Neural progenitor cell (in vitro differentiated cells): ENCODE data around the gene KCNA5. TPM values are rescaled to one million over a fixed set of nuclear protein-coding genes. Genes with fewer than 3 reads are reported as not detected.

Experiments used
- DNase-seq: peaks from one replicate; pipeline ENCODE4 v3.0.0-alpha.2; 2016; ENCODE audit warnings: low spot score
- H2AFZ ChIP-seq: fragments of 200-600 bp; sonication (generic); replicated peaks from 2 replicates; pipeline ENCODE4 v1.6.1; 2016; ENCODE audit warnings: antibody characterized with exemption
- H3F3A ChIP-seq: fragments of 200-600 bp; sonication (generic); 2 replicates; pipeline ENCODE4 v1.6.1; 2016; ENCODE audit warnings: antibody characterized with exemption, low read depth
- H3K27ac ChIP-seq: fragments of 200-600 bp; sonication (generic); 2 replicates; pipeline ENCODE4 v1.5.1; 2016; ENCODE audit warnings: mild to moderate bottlenecking
- H3K27me3 ChIP-seq: fragments of 200-600 bp; sonication (generic); 2 replicates; pipeline ENCODE4 v1.6.1; 2016; ENCODE audit warnings: mild to moderate bottlenecking, moderate library complexity
- H3K36me3 ChIP-seq: fragments of 200-600 bp; sonication (generic); 2 replicates; pipeline ENCODE4 v1.5.1; 2016
- H3K4me1 ChIP-seq: fragments of 200-600 bp; sonication (generic); 2 replicates; pipeline ENCODE4 v1.6.1; 2016; ENCODE audit warnings: mixed run types
- H3K4me2 ChIP-seq: fragments of 200-600 bp; sonication (generic); 2 replicates; pipeline ENCODE4 v1.6.1; 2016
- H3K4me3 ChIP-seq: fragments of 200-600 bp; sonication (generic); 2 replicates; pipeline ENCODE4 v1.5.1; 2016
- H3K79me2 ChIP-seq: fragments of 200-600 bp; sonication (generic); 2 replicates; pipeline ENCODE4 v1.6.1; 2016; ENCODE audit warnings: low read depth
- H3K9ac ChIP-seq: fragments of 200-600 bp; sonication (generic); 2 replicates; pipeline ENCODE4 v1.6.1; 2016
- H3K9me3 ChIP-seq: fragments of 200-600 bp; sonication (generic); 2 replicates; pipeline ENCODE4 v1.5.1; 2016; ENCODE audit warnings: low read depth
- H4K20me1 ChIP-seq: fragments of 200-600 bp; sonication (generic); 2 replicates; pipeline ENCODE4 v1.6.1; 2016; ENCODE audit warnings: low read depth
- H3K27ac Mint-ChIP-seq: 3 replicates; pipeline ENCODE4 v1.8.0; 2021; ENCODE audit warnings: mixed read lengths
- H3K27me3 Mint-ChIP-seq: 2 replicates; pipeline ENCODE4 v1.8.0; 2022; ENCODE audit warnings: low read depth, mild to moderate bottlenecking, inconsistent platforms, moderate library complexity, mixed read lengths; ENCODE audit not compliant: insufficient read depth
- H3K36me3 Mint-ChIP-seq: 3 replicates; pipeline ENCODE4 v1.8.0; 2021; ENCODE audit warnings: mixed read lengths
- H3K4me1 Mint-ChIP-seq: 3 replicates; pipeline ENCODE4 v1.8.0; 2021; ENCODE audit warnings: mixed read lengths
- H3K4me3 Mint-ChIP-seq: 3 replicates; pipeline ENCODE4 v1.8.0; 2021; ENCODE audit warnings: mild to moderate bottlenecking, moderate library complexity, mixed read lengths
- H3K9me3 Mint-ChIP-seq: 3 replicates; pipeline ENCODE4 v1.8.0; 2020; ENCODE audit warnings: mixed read lengths
- EZH2 ChIP-seq: fragments of 200-600 bp; sonication (generic); IDR thresholded peaks from 2 replicates; pipeline ENCODE4 v1.6.1; 2017; ENCODE audit warnings: antibody characterized with exemption, mild to moderate bottlenecking, moderate library complexity
- EZH2phosphoT487 ChIP-seq: fragments of 200-600 bp; sonication (generic); IDR thresholded peaks from 2 replicates; pipeline ENCODE4 v1.6.1; 2017; ENCODE audit warnings: antibody characterized with exemption
- total RNA-seq: library from RNA; depleted of rRNA; stranded (reverse); fragments of >200 nt; gene quantifications from 2 replicates; pipeline ENCODE4 v1.2.3, GENCODE V29; 2015; ENCODE audit warnings: low replicate concordance
- TF ChIP-seq, protein P1 (sequence below): fragments of 200-600 bp; sonication (generic); IDR thresholded peaks from 2 replicates; pipeline ENCODE4 v1.5.1; 2017; ENCODE audit warnings: antibody characterized with exemption, mild to moderate bottlenecking

Gene KCNA5
- total RNA-seq = 0.19 and 1.1 TPM in 2 replicates

DNA sequence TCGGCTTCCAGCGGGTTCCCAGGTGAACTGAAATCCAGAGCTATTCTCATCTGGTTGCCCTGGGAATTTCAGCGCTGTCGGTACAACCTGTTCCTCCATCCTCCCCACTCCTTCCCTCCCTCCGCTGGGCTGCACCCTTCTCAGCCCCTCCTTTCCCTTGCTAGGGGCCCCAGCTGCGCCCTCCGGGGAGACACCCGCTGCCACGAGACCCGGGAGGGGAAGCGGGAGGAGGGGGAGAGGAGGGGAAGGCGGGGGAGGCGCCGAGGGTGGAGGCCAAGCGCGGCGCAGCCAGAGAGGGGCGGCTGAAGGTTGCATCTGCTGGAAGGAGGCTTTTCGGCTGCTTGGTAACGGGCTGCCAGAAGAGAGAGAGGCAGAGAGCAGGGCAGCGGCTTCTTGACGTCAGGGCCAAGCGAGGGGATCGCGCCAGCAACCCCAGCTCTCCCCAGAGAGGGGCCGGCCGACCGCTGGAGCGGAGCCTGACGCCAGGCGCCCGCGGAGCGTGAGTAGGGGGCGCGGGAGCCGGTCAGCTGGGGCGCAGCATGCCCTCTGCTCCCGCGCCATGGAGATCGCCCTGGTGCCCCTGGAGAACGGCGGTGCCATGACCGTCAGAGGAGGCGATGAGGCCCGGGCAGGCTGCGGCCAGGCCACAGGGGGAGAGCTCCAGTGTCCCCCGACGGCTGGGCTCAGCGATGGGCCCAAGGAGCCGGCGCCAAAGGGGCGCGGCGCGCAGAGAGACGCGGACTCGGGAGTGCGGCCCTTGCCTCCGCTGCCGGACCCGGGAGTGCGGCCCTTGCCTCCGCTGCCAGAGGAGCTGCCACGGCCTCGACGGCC is at the start of gene KCNA5:
KCNA5 (plus strand) TSS at position 291 of the 831 bp plus-strand sequence; CDS start at position 560, 269 bp downstream.
- peaks cover 40% of the 10 kb centered on the region for H3K4me1 Mint-ChIP-seq
- Histone ChIP-seq H3K79me2 (no peaks in the 10 kb centered on the region), H3K4me2 (peak within 1 kb of the TSS; percentile 80), H3F3A (peaks cover 21% of the 10 kb centered on the region), H3K27me3 (peaks cover 72% of the 10 kb centered on the region), H3K27ac (no peak within 1 kb of the TSS), H4K20me1 (no peaks in the 10 kb centered on the region), H3K36me3 (no peaks in the 10 kb centered on the region), H3K4me1 (peaks cover 28% of the 10 kb centered on the region), H2AFZ (peak within 1 kb of the TSS; percentile 92), H3K9me3 (no peaks in the 10 kb centered on the region), H3K4me3 (peak within 1 kb of the TSS; percentile 50), H3K9ac (no peak within 1 kb of the TSS)
- peak; percentile 79 for DNase-seq
- peaks cover 7% of the 10 kb centered on the region for H3K9me3 Mint-ChIP-seq
- peak; percentile 80 for TF ChIP-seq EZH2
- peak; percentile 33 for TF ChIP-seq EZH2phosphoT487
- TF ChIP-seq, protein P1, sequence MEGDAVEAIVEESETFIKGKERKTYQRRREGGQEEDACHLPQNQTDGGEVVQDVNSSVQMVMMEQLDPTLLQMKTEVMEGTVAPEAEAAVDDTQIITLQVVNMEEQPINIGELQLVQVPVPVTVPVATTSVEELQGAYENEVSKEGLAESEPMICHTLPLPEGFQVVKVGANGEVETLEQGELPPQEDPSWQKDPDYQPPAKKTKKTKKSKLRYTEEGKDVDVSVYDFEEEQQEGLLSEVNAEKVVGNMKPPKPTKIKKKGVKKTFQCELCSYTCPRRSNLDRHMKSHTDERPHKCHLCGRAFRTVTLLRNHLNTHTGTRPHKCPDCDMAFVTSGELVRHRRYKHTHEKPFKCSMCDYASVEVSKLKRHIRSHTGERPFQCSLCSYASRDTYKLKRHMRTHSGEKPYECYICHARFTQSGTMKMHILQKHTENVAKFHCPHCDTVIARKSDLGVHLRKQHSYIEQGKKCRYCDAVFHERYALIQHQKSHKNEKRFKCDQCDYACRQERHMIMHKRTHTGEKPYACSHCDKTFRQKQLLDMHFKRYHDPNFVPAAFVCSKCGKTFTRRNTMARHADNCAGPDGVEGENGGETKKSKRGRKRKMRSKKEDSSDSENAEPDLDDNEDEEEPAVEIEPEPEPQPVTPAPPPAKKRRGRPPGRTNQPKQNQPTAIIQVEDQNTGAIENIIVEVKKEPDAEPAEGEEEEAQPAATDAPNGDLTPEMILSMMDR = no peak
- H3K27ac Mint-ChIP-seq = no peak within 1 kb of the TSS
- H3K4me3 Mint-ChIP-seq = peak within 1 kb of the TSS; percentile 6
- peaks cover 36% of the 10 kb centered on the region for H3K27me3 Mint-ChIP-seq
- H3K36me3 Mint-ChIP-seq = peaks cover 3% of the 10 kb centered on the region

DNA sequence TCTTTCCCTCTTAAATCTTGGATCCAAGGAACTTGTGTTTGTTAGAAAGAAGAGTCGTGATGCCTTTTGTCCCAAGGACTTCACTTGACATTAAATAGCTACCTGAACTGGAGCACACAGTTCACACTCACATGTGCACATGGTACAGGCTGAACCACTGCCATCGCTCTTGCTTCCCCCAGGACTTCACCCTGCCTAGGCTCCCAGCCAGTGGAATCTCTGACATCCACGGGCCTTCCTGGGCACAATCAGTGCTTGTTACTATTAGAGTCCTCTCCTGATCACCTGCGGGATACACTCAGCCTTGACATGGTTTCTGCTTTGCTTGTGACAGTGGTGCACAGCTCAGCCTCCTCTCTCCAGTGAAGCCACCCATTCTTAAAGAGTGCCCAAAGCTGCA is 49.1 kb upstream of the KCNA5 start:
- Mint-ChIP-seq H3K36me3 (no peaks in the 10 kb centered on the region), H3K27me3 (peaks cover 8% of the 10 kb centered on the region), H3K27ac (no peak overlapping the region), H3K9me3 (no peaks in the 10 kb centered on the region), H3K4me3 (no peak overlapping the region), H3K4me1 (peaks cover 9% of the 10 kb centered on the region)
- no peaks in the 10 kb centered on the region for H4K20me1 ChIP-seq
- TF ChIP-seq EZH2 = no peak
- TF ChIP-seq EZH2phosphoT487 = no peak
- TF ChIP-seq, protein P1 = no peak
- no peak overlapping the region for H3K9ac ChIP-seq
- no peak overlapping the region for H3K4me2 ChIP-seq
- no peaks in the 10 kb centered on the region for H3F3A ChIP-seq
- H2AFZ ChIP-seq = no peak overlapping the region
- H3K4me1 ChIP-seq = peaks cover 16% of the 10 kb centered on the region
- H3K79me2 ChIP-seq = no peaks in the 10 kb centered on the region
- H3K27me3 ChIP-seq = no peaks in the 10 kb centered on the region
- H3K4me3 ChIP-seq = no peak overlapping the region
- no peak overlapping the region for H3K27ac ChIP-seq
- no peaks in the 10 kb centered on the region for H3K9me3 ChIP-seq
- DNase-seq = no peak
- H3K36me3 ChIP-seq = no peaks in the 10 kb centered on the region

DNA sequence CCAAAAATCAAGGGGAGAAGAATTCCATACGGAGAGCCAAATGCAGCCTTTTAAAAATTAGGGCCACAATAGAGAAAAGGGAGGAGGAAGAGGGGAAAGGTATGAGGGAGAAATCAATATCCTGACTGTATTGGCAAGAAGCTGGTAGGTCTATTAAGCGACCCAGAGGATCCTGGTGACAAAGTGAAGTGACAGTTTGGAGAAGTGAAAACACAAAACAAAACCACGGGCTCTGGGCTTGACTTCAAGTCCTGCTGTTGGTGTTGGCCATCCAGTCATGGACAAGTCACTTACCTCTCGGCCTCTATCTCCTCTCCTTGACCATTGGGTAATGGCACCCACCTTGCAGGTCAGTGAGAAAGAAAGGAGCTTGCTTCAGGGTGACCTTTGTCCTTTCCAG is 47.0 kb upstream of the KCNA5 start:
- Histone ChIP-seq H3K4me3 (no peak overlapping the region), H3K9me3 (no peaks in the 10 kb centered on the region), H3K27me3 (no peaks in the 10 kb centered on the region), H3K79me2 (no peaks in the 10 kb centered on the region), H3K4me2 (no peak overlapping the region), H3K4me1 (peaks cover 12% of the 10 kb centered on the region), H3F3A (no peaks in the 10 kb centered on the region), H4K20me1 (no peaks in the 10 kb centered on the region), H3K9ac (no peak overlapping the region), H2AFZ (no peak overlapping the region), H3K36me3 (no peaks in the 10 kb centered on the region), H3K27ac (no peak overlapping the region)
- peaks cover 6% of the 10 kb centered on the region for H3K4me1 Mint-ChIP-seq
- no peaks in the 10 kb centered on the region for H3K9me3 Mint-ChIP-seq
- H3K36me3 Mint-ChIP-seq = no peaks in the 10 kb centered on the region
- no peak overlapping the region for H3K4me3 Mint-ChIP-seq
- peaks cover 10% of the 10 kb centered on the region for H3K27me3 Mint-ChIP-seq
- TF ChIP-seq EZH2 (no peak), EZH2phosphoT487 (no peak)
- TF ChIP-seq, protein P1 = no peak
- H3K27ac Mint-ChIP-seq = no peak overlapping the region
- no peak for DNase-seq
